Immature natural killer cell (primary cell): ENCODE measurements around the gene DACH1. TPM values are rescaled to one million over a fixed set of nuclear protein-coding genes. Genes with fewer than 3 reads are reported as not detected.

Source experiments
- DNase-seq, 3 donors: peaks; one replicate each; pipeline ENCODE4 v3.0.0; 2022; ENCODE audit warnings: mixed read lengths in 1 of 3
- H3K27ac Mint-ChIP-seq, 6 donors: one replicate each; pipeline ENCODE4 v1.8.0; 2020; ENCODE audit warnings: mixed read lengths in 6 of 6, mild to moderate bottlenecking in 5 of 6, inconsistent platforms in 4 of 6, moderate library complexity in 3 of 6
- H3K27me3 Mint-ChIP-seq, 3 donors: one replicate each; pipeline ENCODE4 v1.8.0; 2020 to 2021; ENCODE audit warnings: low read depth in 3 of 3, mild to moderate bottlenecking in 3 of 3, mixed read lengths in 3 of 3, moderate library complexity in 3 of 3, inconsistent platforms in 1 of 3
- H3K36me3 Mint-ChIP-seq, 3 donors: one replicate each; pipeline ENCODE4 v1.8.0; 2020; ENCODE audit warnings: mixed read lengths in 3 of 3, inconsistent platforms in 2 of 3, mild to moderate bottlenecking in 2 of 3
- H3K4me1 Mint-ChIP-seq, 2 donors: one replicate each; pipeline ENCODE4 v1.8.0; 2020; ENCODE audit warnings: inconsistent platforms in 2 of 2, mild to moderate bottlenecking in 2 of 2, mixed read lengths in 2 of 2, moderate library complexity in 1 of 2
- H3K4me3 Mint-ChIP-seq, 5 donors: one replicate each; pipeline ENCODE4 v1.8.0; 2020; ENCODE audit warnings: mild to moderate bottlenecking in 5 of 5, mixed read lengths in 5 of 5, inconsistent platforms in 3 of 5, moderate library complexity in 3 of 5
- H3K9me3 Mint-ChIP-seq, 6 donors: one replicate each; pipeline ENCODE4 v1.8.0; 2020; ENCODE audit warnings: mild to moderate bottlenecking in 6 of 6, mixed read lengths in 6 of 6, inconsistent platforms in 4 of 6, moderate library complexity in 3 of 6
- polyA plus RNA-seq, 3 donors: library from polyadenylated mRNA; unstranded; fragments of 300-500 nt; fragmentation: Illumina TruSeq; gene quantifications; one replicate each; pipeline ENCODE4 v1.2.3, GENCODE V29; 2021

The DACH1 gene
- polyA plus RNA-seq, 3 donors from 2014 or later: 0.08 to 0.72 (median 0.32) TPM

GRCh38 chr13:71624653-71625600 lies 242.1 kb downstream of the DACH1 start:
- Mint-ChIP-seq H3K36me3 (no peaks in the 10 kb centered on the region), H3K4me3 (no peak overlapping the region), H3K4me1 (no peaks in the 10 kb centered on the region), H3K27ac (no peak overlapping the region), H3K27me3 (no peaks in the 10 kb centered on the region), H3K9me3 (peaks cover 0 to 14% (median 7%) of the 10 kb centered on the region in 6 donors)
- no peak for DNase-seq

- Mint-ChIP-seq H3K27ac (no peak overlapping the region), H3K9me3 (peaks cover 0 to 5% (median 2%) of the 10 kb centered on the region in 6 donors), H3K4me3 (no peak overlapping the region), H3K4me1 (no peaks in the 10 kb centered on the region), H3K27me3 (no peaks in the 10 kb centered on the region), H3K36me3 (no peaks in the 10 kb centered on the region)
- DNase-seq: no peak
Measured at GRCh38 chr13:71621174-71622124, 245.6 kb downstream of the DACH1 start.

GRCh38 chr13:71619096-71619495 lies 247.9 kb downstream of the DACH1 start:
- Mint-ChIP-seq H3K4me1 (no peaks in the 10 kb centered on the region), H3K36me3 (no peaks in the 10 kb centered on the region), H3K27me3 (no peaks in the 10 kb centered on the region), H3K9me3 (peaks cover 0 to 16% (median 2%) of the 10 kb centered on the region in 6 donors), H3K27ac (no peak overlapping the region), H3K4me3 (no peak overlapping the region)
- DNase-seq: no peak

- no peak overlapping the region for H3K4me3 Mint-ChIP-seq
- H3K4me1 Mint-ChIP-seq: peaks cover 0 to 4% of the 10 kb centered on the region in 2 donors
- H3K27ac Mint-ChIP-seq: no peak overlapping the region
- H3K27me3 Mint-ChIP-seq: no peaks in the 10 kb centered on the region
- no peaks in the 10 kb centered on the region for H3K36me3 Mint-ChIP-seq
- peaks cover 0 to 23% (median 5%) of the 10 kb centered on the region in 6 donors for H3K9me3 Mint-ChIP-seq
- DNase-seq: no peak
Measured at GRCh38 chr13:71618159-71618558, 248.8 kb downstream of the DACH1 start.

GRCh38 chr13:71617265-71617664 lies 249.7 kb downstream of the DACH1 start:
- DNase-seq: no peak
- no peaks in the 10 kb centered on the region for H3K27me3 Mint-ChIP-seq
- H3K4me3 Mint-ChIP-seq: no peak overlapping the region
- no peak overlapping the region for H3K27ac Mint-ChIP-seq
- H3K9me3 Mint-ChIP-seq: peaks cover 0 to 28% (median 9%) of the 10 kb centered on the region in 6 donors
- peaks cover 0 to 10% of the 10 kb centered on the region in 2 donors for H3K4me1 Mint-ChIP-seq
- H3K36me3 Mint-ChIP-seq: no peaks in the 10 kb centered on the region

GRCh38 chr13:71613066-71613745 lies 253.8 kb downstream of the DACH1 start:
- H3K36me3 Mint-ChIP-seq: no peaks in the 10 kb centered on the region

GRCh38 chr13:71611292-71611691 lies 255.7 kb downstream of the DACH1 start:
- no peaks in the 10 kb centered on the region for H3K27me3 Mint-ChIP-seq
- H3K36me3 Mint-ChIP-seq: no peaks in the 10 kb centered on the region
- DNase-seq: no peak
- H3K4me1 Mint-ChIP-seq: peaks cover 3 to 10% of the 10 kb centered on the region in 2 donors
- H3K9me3 Mint-ChIP-seq: peaks cover 0 to 43% (median 7%) of the 10 kb centered on the region in 6 donors
- no peak overlapping the region for H3K27ac Mint-ChIP-seq
- no peak overlapping the region for H3K4me3 Mint-ChIP-seq

More at GRCh38 chr13:71613066-71613745, 253.8 kb downstream of the DACH1 start:
- peaks cover 0 to 45% (median 7%) of the 10 kb centered on the region in 6 donors for H3K9me3 Mint-ChIP-seq
- no peak for DNase-seq
- no peak overlapping the region for H3K4me3 Mint-ChIP-seq
- H3K4me1 Mint-ChIP-seq: peaks cover 3 to 10% of the 10 kb centered on the region in 2 donors
- H3K27me3 Mint-ChIP-seq: no peaks in the 10 kb centered on the region
- no peak overlapping the region for H3K27ac Mint-ChIP-seq

GRCh38 chr13:71610876-71611275 lies 256.1 kb downstream of the DACH1 start:
- no peaks in the 10 kb centered on the region for H3K27me3 Mint-ChIP-seq
- no peak overlapping the region for H3K27ac Mint-ChIP-seq
- H3K4me3 Mint-ChIP-seq: no peak overlapping the region
- H3K36me3 Mint-ChIP-seq: no peaks in the 10 kb centered on the region
- H3K4me1 Mint-ChIP-seq: peaks cover 3 to 10% of the 10 kb centered on the region in 2 donors
- no peak for DNase-seq
- peaks cover 0 to 39% (median 7%) of the 10 kb centered on the region in 6 donors for H3K9me3 Mint-ChIP-seq

GRCh38 chr13:71609271-71609670 lies 257.7 kb downstream of the DACH1 start:
- Mint-ChIP-seq H3K27ac (no peak overlapping the region), H3K4me3 (no peak overlapping the region), H3K36me3 (no peaks in the 10 kb centered on the region), H3K4me1 (peaks cover 3 to 10% of the 10 kb centered on the region in 2 donors), H3K27me3 (no peaks in the 10 kb centered on the region), H3K9me3 (peaks cover 0 to 31% (median 6%) of the 10 kb centered on the region in 6 donors)
- DNase-seq: no peak

- no peak overlapping the region for H3K27ac Mint-ChIP-seq
- no peak overlapping the region for H3K4me3 Mint-ChIP-seq
- peaks cover 0 to 3% of the 10 kb centered on the region in 2 donors for H3K4me1 Mint-ChIP-seq
- H3K36me3 Mint-ChIP-seq: no peaks in the 10 kb centered on the region
- H3K9me3 Mint-ChIP-seq: peaks cover 0 to 18% (median 3%) of the 10 kb centered on the region in 6 donors
- DNase-seq: no peak
- no peaks in the 10 kb centered on the region for H3K27me3 Mint-ChIP-seq
Measured at GRCh38 chr13:71607575-71607974, 259.4 kb downstream of the DACH1 start.

GRCh38 chr13:71606818-71607217 lies 260.2 kb downstream of the DACH1 start:
- Mint-ChIP-seq H3K9me3 (peaks cover 0 to 15% (median 3%) of the 10 kb centered on the region in 6 donors), H3K36me3 (no peaks in the 10 kb centered on the region), H3K4me1 (peaks cover 0 to 3% of the 10 kb centered on the region in 2 donors), H3K27me3 (no peaks in the 10 kb centered on the region), H3K4me3 (no peak overlapping the region), H3K27ac (no peak overlapping the region)
- no peak for DNase-seq

- no peak for DNase-seq
- H3K27ac Mint-ChIP-seq: no peak overlapping the region
- peaks cover 0 to 9% (median 3%) of the 10 kb centered on the region in 6 donors for H3K9me3 Mint-ChIP-seq
- H3K27me3 Mint-ChIP-seq: peaks cover 0 to 1% (median 0%) of the 10 kb centered on the region in 3 donors
- no peaks in the 10 kb centered on the region for H3K36me3 Mint-ChIP-seq
- no peak overlapping the region for H3K4me3 Mint-ChIP-seq
- H3K4me1 Mint-ChIP-seq: peaks cover 0 to under 1% of the 10 kb centered on the region in 2 donors
Measured at GRCh38 chr13:71605744-71606143, 261.3 kb downstream of the DACH1 start.

- no peak for DNase-seq
- H3K9me3 Mint-ChIP-seq: peaks cover 0 to 7% (median 3%) of the 10 kb centered on the region in 6 donors
- peaks cover 0 to 1% (median 0%) of the 10 kb centered on the region in 3 donors for H3K27me3 Mint-ChIP-seq
- H3K4me1 Mint-ChIP-seq: no peaks in the 10 kb centered on the region
- H3K36me3 Mint-ChIP-seq: no peaks in the 10 kb centered on the region
- H3K27ac Mint-ChIP-seq: no peak overlapping the region
- H3K4me3 Mint-ChIP-seq: no peak overlapping the region
Measured at GRCh38 chr13:71603255-71603654, 263.7 kb downstream of the DACH1 start.
